GM12801 (cell line): ENCODE results near the gene SIL1.

ENCODE experiments used
- TF ChIP-seq, protein P1 (sequence below): IDR thresholded peaks from one replicate; pipeline ENCODE4 v1.5.1; 2011; ENCODE audit warnings: control low read depth; ENCODE audit not compliant: insufficient read length; ENCODE audit errors: extremely low read depth

SIL1 gene

DNA sequence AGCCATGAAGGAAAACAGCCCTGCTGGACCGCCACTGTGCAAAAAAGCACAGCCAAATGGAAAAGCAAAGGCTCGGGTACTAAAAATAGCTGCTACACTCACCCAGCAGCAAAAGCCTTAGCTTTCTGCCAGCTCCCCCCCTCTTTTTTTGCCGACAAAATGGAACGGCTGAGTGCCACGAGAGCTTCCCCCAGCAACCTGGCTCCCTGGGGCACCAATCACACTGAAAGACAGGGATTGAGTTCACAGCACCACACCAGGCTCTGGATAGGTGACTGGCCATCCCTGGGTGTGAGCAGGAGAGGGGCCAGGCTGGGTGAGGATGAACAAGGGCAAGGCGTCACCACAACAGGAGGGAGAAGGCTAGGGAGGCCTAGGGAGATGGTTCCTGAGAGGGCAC lies 66.7 kb downstream of the SIL1 start:
- TF ChIP-seq, protein P1, sequence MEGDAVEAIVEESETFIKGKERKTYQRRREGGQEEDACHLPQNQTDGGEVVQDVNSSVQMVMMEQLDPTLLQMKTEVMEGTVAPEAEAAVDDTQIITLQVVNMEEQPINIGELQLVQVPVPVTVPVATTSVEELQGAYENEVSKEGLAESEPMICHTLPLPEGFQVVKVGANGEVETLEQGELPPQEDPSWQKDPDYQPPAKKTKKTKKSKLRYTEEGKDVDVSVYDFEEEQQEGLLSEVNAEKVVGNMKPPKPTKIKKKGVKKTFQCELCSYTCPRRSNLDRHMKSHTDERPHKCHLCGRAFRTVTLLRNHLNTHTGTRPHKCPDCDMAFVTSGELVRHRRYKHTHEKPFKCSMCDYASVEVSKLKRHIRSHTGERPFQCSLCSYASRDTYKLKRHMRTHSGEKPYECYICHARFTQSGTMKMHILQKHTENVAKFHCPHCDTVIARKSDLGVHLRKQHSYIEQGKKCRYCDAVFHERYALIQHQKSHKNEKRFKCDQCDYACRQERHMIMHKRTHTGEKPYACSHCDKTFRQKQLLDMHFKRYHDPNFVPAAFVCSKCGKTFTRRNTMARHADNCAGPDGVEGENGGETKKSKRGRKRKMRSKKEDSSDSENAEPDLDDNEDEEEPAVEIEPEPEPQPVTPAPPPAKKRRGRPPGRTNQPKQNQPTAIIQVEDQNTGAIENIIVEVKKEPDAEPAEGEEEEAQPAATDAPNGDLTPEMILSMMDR: no peak

DNA sequence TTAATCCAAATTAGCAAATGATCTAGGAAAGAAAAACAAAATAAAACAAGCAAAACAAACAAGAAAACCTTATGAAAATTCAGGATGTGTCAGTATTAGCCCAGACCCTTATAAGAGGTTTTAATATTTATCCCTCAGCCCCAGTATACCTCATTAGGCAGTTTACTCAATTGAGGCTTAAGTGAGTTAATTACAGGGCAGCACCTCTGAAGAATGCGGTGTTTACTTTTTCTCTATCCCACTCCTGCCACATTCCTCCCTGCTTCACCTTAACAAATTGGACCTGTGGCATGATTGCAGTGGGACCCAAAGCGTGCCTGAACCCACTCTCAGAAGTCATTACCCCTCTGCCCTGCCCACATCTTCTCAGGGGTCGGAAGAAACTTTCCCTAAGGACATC lies 67.1 kb downstream of the SIL1 start:
- TF ChIP-seq, protein P1: no peak

DNA sequence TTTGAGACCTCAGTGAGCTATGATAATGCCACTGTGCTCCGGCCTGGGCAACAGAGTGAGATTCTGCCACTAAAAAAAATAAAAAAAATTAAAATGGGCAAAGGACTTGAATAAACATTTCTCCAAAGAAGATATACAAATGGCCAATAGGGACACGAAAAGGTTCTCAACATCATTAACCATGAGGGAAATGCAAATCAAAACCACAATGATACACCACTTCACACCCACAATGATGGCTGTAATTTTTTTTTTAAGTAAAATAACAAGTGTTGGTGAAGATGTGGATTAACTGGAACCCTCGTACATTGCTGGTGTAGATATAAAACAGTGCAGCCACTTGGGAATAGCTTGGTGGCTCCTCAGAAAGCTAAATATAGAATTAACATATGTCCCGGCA lies 68.0 kb downstream of the SIL1 start:
- TF ChIP-seq, protein P1: no peak

DNA sequence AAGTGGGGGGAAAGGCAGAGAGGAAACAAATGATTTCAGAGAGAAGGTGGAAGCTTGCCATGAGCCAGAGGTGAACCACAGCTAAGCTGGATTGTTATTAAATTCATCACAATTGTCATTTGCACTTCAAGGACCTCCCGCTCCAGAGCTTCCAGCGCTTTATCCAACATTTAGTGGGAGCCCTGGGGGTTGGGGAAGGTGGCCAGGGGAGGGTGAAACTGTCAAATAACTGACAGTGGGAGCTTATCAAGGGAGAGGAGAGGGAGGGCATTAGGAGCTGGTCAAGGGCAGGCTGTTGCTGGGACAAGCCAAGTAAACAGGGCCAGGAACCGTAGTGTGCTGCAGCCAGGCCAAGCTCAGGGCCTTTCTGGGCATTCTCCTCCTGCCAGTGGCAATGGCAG lies 71.5 kb downstream of the SIL1 start:
- TF ChIP-seq, protein P1: no peak

DNA sequence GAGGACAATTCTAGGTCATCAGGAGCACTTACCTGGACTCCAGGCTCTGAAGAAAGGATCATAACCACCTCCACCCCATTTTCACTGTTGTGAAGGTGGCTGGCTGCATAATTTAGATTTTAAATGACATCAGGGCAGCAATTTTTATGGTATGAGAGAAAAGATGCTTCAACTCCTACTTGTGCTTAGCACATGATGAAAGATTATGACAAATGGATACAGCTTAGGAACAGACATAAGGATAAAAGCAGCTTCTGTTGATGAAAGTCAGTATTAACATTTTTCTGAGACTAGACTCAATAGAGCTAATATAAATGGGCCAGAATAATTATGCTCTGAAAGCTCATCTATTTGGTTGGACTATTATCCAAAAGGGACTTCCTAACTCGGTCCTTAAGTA lies 72.2 kb downstream of the SIL1 start:
- TF ChIP-seq, protein P1: no peak

DNA sequence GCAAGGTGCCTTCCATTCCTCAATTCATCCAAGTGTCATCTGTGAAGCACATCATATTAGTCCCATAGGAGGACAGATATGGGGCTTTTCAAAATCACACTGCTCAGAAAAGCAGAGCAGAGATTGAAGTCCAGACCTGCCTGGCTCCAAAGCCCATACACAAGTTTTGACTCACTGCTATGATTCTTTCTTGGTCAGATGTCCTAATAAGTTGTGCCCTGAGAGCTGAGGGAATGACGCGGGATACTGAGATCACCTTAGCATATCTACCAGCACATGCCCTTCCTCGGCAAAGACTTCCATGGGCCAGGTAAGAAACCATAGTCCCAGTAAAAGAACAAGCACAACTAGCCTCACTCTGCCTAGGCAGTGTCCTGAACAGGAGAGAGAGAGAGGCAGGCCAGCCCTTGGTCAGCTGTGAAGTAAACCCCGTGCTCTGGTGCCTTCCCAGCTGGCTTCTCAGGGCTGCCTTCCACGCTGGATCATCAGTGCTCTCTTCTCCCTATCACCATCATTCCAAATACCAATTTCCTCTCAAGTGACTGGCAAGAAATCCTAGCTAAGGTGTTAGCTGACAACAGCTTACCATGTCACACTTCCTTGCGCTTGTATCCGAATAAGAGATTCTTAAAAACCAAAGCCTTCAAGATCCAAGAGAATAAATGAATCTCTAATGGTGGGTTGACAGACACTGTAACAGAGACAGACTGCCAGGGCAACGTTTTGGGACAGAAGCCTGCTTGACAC lies 73.2 kb downstream of the SIL1 start:
- TF ChIP-seq, protein P1: no peak

DNA sequence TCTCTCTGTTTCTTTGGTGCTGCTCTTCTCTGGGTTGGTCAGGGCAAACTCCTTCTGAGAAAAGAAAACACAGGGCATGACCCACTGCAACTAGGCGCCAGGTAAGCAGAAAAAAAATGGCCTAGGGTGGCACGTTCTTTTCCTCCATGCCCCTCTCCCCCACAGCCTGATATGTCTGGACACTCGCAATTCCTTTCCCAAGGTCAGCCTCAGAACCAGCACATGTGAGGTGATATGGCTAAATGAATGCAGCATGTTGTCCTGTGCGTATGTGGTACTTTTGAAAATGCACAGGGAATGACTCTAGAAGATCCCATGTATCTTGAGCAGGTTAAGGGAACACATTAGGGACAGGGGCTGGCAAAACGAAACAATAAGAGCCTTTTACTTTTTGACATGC lies 77.0 kb downstream of the SIL1 start:
- TF ChIP-seq, protein P1: no peak
